ENCODE results near the gene AJUBA.

GRCh38 chr14:23023795-23024152 is 41.4 kb upstream of the AJUBA start:
- TF ChIP-seq CTCF (IDR thresholded peaks at IDR 0.05; ENCODE audit: low read depth, low read length) (no peak), EZH2phosphoT487 (IDR thresholded peaks at IDR 0.05; ENCODE audit: low read depth) (no peak)
